ENCODE measurements around the gene ATP6V1F.

The ATP6V1F gene

DNA sequence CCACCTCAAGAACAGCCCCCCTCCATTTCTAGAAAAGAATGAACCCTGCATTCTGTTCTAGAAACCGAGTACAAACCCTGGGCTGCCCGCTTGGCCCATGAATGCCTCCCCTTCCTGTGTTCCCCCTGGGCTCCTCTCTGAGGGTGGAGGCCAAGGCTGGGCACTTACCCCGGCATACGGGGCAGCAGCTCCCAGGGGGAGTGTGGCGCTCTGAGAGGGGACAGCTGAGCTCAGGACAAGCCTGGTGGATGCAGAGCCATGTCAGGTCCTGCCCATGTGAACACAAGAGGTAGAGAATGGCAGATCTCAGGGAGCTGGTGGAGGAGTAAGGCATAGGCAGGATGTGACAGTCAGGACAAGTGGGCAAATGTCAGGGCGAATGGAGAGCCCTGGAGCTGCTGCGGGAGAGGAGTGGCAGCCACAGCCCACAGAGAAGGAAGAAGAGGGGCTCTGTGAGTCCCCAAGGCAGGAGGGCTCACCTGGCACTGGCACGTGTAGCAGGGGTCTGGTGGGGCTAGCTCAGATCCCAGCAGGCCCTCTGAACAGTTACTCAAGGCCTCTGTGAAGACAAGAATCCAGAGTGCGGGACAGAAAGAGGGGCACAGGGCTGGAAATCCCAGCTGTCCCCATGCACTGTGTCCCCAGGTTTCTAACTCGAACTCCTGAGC lies 18.9 kb downstream of the ATP6V1F start:
- DNase-seq (ENCODE audit: low read depth): no peak
- H3K4me3 ChIP-seq (ENCODE audit: low read length): no peak overlapping the region
- TF ChIP-seq, protein P1, sequence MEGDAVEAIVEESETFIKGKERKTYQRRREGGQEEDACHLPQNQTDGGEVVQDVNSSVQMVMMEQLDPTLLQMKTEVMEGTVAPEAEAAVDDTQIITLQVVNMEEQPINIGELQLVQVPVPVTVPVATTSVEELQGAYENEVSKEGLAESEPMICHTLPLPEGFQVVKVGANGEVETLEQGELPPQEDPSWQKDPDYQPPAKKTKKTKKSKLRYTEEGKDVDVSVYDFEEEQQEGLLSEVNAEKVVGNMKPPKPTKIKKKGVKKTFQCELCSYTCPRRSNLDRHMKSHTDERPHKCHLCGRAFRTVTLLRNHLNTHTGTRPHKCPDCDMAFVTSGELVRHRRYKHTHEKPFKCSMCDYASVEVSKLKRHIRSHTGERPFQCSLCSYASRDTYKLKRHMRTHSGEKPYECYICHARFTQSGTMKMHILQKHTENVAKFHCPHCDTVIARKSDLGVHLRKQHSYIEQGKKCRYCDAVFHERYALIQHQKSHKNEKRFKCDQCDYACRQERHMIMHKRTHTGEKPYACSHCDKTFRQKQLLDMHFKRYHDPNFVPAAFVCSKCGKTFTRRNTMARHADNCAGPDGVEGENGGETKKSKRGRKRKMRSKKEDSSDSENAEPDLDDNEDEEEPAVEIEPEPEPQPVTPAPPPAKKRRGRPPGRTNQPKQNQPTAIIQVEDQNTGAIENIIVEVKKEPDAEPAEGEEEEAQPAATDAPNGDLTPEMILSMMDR (conservative IDR thresholded peaks at IDR 0.05; ENCODE audit: low read depth, low read length): no peak

DNA sequence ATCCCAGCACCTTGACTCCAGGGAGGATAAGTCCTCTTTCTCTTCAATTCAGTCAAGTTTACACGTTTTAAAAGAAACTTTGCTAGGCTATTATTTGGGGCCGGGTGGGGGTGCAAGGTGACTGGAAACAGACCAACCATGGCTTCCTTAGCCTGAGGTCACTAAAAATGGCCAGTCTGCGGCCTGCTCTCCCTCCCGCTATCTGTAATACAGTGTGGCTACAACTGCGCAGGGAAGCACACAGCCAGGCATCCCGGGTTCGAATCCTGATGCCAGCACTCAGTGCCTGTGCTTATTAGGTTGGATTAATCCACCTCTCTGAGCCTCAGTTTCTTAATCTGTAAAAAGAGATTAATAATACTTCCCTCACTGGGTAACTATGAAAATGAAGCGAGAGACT lies 19.5 kb downstream of the ATP6V1F start:
- TF ChIP-seq, protein P1 (conservative IDR thresholded peaks at IDR 0.05; ENCODE audit: low read depth, low read length): no peak
- DNase-seq (ENCODE audit: low read depth): no peak
- H3K4me3 ChIP-seq (ENCODE audit: low read length): no peak overlapping the region

DNA sequence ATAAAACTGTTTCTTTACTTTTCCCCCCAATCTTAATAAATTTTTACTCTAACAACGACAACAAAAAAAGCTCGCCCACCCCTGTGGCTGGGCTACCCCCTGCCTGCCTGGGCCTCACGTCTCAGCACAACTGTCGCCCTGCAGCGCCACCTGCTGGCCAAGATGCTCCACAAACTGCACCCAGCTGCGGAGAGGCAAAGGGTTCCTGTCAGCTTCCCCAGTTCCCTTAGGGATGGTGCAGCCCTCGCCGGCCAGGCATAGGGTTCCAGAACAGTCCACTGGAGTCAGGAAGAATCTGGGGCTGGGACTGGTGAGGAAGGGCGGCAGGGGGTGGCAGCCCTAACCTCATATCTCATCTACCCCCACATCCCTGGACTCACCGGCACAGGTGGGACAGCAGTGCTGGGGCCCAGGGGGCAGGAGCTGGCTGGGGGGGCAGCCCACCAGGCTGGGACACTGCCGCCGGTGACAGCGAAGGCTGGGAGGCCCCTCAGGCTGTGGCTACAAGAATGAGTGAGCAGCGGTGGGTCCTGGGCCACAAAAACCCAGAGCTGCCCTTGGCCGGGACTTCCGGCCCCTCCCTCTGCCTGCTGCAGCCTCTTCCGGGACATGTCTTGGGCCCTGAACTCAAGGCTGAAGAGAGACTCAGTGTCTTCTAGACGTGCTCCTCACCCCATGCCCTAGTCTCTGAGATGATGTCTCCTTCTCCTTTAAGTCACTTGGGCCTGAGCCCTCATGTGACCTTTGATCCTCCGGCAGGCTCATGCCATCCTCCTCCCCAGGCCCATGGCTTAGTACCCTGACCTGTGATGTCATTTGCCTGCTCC lies 21.2 kb downstream of the ATP6V1F start:
- H3K4me3 ChIP-seq (ENCODE audit: low read length): no peak overlapping the region
- DNase-seq (ENCODE audit: low read depth): no peak

DNA sequence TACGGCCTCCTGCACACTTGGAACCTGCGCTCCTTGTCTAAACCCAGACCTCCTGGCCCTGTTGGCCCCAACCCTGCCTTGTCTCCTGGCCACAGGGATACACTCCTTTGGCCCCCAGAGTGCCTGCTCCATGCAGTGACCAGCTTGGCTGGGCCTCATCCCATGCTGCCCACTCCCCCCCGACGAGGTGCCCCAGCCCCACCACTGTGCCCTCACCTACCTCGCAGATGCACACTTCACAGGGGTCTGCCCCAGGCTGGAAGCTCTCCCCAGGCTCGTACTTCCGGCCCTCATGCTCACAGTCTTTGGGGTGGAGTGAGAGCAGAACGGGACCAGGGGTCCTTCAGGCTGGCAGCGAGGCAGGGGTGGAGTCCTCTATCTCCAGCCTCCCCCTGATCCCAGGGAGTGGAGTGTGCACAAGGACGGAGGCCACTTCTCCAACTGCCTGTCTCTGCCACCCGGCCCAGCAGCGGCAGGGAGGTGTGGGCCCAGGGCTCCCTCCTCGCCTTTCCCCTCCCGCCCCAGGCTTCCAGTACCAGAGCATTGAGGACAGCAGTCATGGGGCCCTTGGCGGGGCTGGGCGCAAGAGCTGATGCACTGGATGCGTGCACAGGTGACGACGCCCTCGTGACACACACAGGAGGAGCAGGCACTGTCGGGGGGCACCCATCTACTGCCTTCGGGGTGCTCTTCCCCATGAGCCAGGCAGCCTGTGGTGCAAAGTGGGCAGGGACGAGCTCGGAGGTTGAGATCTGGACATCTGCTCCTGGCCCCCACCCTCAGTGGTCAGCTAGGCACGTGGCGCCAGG lies 22.1 kb downstream of the ATP6V1F start:
- TF ChIP-seq, protein P1 (conservative IDR thresholded peaks at IDR 0.05; ENCODE audit: low read depth, low read length): no peak
- H3K4me3 ChIP-seq (ENCODE audit: low read length): no peak overlapping the region
- DNase-seq (ENCODE audit: low read depth): no peak

More for the DNA sequence above, 21.2 kb downstream of the ATP6V1F start:
- TF ChIP-seq, protein P1 (conservative IDR thresholded peaks at IDR 0.05; ENCODE audit: low read depth, low read length): peak; percentile 84

DNA sequence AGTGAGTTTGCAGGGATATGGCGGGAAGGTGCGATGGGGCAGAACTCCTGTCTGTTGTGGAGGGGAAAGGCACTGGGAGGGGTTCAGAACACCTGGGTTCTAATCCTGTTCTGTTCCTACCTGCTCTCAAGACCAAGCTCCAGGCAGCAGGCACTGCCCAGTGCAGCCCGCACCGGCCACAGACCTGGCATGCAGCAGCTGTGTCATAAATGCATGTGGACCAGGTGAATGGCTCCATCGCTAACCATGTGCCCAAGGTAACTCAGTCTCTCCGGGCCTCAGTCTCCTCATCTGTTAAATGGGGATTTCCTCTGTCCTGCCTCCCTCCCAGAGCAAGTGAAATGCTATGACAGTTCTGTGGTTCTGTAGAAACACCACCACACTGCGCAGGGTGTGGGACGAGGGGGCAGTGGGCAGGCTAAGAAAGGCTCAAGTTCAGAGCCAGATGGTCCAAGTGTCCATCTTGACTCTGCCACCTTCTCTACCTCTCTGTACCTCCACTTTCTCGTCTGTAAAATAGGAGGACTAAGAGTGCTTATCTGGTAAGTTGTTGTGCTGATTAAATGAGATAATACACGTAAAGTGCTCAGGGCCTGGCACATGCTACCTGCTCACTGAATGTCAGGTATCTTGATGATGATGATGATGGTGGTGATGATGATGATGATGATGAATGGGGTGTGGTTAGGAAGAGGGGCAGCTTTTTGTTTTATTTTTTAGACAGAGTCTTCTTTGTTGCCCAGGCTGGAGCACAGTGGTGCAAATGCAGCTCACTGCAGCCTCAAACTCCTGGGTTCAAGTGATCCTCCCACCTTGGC lies 22.9 kb downstream of the ATP6V1F start:
- DNase-seq (ENCODE audit: low read depth): no peak
- H3K4me3 ChIP-seq (ENCODE audit: low read length): no peak overlapping the region
- TF ChIP-seq, protein P1 (conservative IDR thresholded peaks at IDR 0.05; ENCODE audit: low read depth, low read length): no peak

DNA sequence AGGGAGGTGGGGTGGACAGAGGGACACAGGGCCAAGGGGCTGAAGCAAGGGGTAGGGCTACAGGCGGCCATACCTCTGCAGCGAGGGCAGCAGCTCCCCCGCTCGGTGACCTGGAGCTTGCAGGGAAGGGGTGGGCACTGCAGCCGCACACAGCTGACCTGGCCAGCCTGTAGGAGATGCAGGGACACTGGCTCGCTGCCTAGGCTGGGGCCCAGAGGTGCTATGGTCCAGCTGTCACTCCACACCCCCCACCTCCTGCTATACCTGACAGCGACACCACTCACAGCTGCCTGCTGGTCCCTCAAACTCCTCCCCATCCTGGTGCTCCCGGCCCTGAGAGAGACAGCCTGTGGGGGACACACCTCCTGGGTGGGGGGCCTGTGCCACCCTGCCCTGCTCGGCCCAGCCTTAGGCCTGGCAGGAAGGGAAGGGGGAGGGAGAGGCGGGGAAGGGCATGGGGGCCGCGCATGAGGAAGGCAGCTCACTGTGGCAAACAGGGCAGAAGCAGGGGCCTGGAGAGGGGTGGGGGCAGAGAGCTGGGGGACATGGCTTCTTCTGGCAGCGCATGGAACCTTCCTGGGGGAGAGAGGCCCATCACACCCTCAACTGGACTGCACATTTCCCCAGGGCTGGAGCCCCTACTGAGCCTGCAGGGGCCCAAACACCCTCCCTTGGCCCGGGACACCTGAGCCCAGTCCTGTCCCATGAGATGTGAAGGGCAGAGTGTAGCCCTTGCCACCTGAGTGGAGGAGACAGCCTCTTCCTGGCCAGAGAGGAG lies 23.9 kb downstream of the ATP6V1F start:
- TF ChIP-seq, protein P1 (conservative IDR thresholded peaks at IDR 0.05; ENCODE audit: low read depth, low read length): no peak
- H3K4me3 ChIP-seq (ENCODE audit: low read length): no peak overlapping the region
- DNase-seq (ENCODE audit: low read depth): no peak
